ENCODE data around the gene PDIA5.

The PDIA5 gene

GRCh38 chr3:123188058-123188457, 121.2 kb downstream of the PDIA5 start:
- no peak for DNase-seq

- no peak for DNase-seq
Observed at GRCh38 chr3:123193448-123194101, 126.8 kb downstream of the PDIA5 start.

GRCh38 chr3:123194552-123194951, 127.7 kb downstream of the PDIA5 start:
- DNase-seq = no peak

GRCh38 chr3:123198372-123198771, 131.5 kb downstream of the PDIA5 start:
- DNase-seq = no peak

- DNase-seq = no peak
Observed at GRCh38 chr3:123201223-123201556, 134.4 kb downstream of the PDIA5 start.

GRCh38 chr3:123201557-123202427, 135.0 kb downstream of the PDIA5 start, which contains the start of gene SEC22A:
SEC22A (plus strand) TSS chr3:123201943; CDS start chr3:123209218, 7,275 bp downstream.
- DNase-seq = peak; percentile 96

GRCh38 chr3:123202451-123202850, 135.6 kb downstream of the PDIA5 start:
- no peak for DNase-seq
